HG02759 (cell line): ENCODE measurements around the gene OSBPL3.

Experiments used
- ATAC-seq: cut with Tn5 transposase; IDR thresholded peaks from one replicate; pipeline ENCODE4 v1.9.1; 2021; ENCODE audit warnings: mild to moderate bottlenecking, moderate library complexity; ENCODE audit not compliant: unreplicated experiment

The OSBPL3 gene

GRCh38 chr7:24903559-24903958 lies 76.4 kb downstream of the OSBPL3 start:
- ATAC-seq: no peak

- no peak for ATAC-seq
These were observed 77.0 kb downstream of the OSBPL3 start for GRCh38 chr7:24902931-24903330.

DNA sequence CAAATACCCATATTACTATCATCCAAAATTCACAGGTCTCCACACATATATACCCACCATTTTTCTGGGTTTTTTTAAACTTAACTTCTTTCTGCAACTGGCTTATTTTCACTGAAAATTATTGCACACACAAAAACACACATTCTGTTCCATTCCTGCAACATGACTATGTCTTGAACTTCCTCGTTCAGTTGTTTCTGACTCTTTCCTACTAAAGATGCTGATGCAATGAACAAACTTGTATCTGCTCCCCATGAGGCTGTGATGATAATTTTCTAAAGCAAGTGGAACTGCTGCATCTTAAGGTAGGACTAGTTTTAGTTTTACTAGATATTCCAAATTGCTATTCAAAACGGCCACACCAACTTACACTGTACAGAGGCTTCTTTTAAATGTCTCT lies 77.7 kb downstream of the OSBPL3 start:
- ATAC-seq: no peak

- peak; percentile 64 for ATAC-seq
These were observed 80.1 kb downstream of the OSBPL3 start for GRCh38 chr7:24899905-24900304.

DNA sequence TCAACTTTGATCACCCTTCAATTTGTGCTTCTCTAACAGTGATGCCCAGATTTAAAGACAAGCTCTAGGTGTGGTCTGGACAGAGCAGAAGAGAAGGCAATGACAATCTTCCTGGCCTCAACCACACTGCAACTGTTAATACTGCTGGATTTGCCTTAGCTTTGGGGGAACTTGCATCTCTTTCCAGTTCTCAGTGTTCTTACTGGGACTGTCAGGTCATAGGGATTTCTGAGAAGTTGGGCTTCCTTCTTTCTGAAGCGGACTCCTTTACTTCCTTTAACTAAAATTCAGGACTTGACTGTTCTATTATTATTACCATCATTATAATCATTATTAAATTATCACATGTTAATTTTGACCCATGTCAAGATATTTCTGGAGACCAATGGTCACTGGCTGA lies 80.8 kb downstream of the OSBPL3 start:
- ATAC-seq: no peak

DNA sequence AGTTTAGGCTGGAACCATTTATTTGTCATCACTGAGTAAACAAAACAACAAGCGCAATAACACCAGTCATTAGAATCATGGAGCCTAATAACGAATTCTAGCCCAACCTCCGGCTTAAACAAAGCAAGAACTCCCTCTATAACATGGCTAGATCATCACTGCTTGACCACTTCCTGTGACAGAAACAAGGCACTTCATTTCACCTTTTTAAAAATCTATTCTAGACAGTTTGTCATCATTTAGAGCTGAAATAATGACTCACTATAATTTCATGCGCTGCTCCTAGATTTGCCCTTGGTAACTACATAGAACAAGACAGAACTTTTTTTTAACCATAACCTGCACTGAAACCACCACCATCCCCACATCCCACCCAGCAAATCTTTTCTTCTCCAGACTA lies 81.3 kb downstream of the OSBPL3 start:
- ATAC-seq: peak; percentile 34

- ATAC-seq: peak; percentile 61
These were observed 83.9 kb downstream of the OSBPL3 start for GRCh38 chr7:24896031-24896501.

DNA sequence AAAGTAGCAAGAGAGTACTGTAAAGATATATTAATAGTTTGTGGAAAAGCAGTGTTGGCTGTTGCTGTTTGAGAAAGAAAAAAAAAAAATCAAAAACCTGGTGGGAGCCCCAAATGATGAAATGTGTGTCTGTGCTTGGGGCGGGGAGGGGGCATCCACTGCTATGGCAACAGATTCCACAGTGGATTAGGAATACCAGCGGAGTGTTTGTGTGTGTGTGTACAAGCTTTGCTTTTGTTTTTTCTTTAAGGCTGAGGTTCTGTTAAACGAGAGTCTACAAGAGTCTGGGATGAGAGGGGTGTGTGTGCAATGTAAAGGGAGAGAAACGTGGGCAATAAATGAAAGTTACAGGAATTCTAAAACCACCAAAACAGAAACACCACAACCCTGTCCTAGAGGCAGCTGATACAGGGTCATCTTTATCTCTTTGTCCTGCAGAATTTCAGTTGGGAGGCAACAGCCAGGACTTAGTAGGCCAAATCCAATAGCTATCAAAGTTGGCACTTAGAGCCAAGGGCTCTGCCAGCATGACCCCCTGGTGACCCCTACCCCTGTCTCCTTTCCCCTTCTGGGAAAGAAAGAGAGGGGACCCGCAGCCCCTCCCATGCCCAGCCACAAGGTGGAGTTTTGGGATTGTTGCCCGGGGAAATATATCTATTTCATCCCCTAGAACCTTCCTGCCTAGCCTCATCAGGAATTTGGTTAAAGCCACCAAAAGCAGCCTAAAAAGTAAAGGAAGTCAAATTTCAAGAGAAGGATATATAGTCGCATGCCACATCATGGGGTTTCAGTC lies 85.4 kb downstream of the OSBPL3 start:
- ATAC-seq: no peak

- ATAC-seq: no peak
These were observed 88.7 kb downstream of the OSBPL3 start for GRCh38 chr7:24891311-24891735.

GRCh38 chr7:24889611-24890010 lies 90.4 kb downstream of the OSBPL3 start:
- ATAC-seq: peak; percentile 48

DNA sequence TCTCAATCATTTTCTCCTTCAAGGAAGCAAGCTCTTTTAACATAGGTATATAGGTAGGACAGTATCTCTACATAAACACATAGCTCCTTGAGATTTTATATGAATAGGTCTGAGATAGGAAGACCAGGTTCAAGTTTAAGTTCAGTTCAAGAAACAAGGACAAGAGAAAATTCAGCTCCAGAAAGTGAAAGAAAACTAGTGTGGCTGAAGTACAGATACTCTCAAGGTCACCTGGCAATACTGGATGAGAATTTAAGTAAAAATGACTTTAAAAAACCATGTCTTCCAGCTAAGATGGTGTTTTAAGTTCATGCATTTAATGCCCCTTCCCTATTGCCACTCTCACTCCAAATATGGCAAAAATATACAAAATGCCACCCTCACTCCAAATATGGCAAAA lies 91.3 kb downstream of the OSBPL3 start:
- no peak for ATAC-seq

- ATAC-seq: no peak
These were observed 94.3 kb downstream of the OSBPL3 start for GRCh38 chr7:24885716-24886115.

- ATAC-seq: no peak
These were observed 94.7 kb downstream of the OSBPL3 start for GRCh38 chr7:24885305-24885704.

- ATAC-seq: no peak
These were observed 95.6 kb downstream of the OSBPL3 start for GRCh38 chr7:24884401-24884800.

- no peak for ATAC-seq
These were observed 96.4 kb downstream of the OSBPL3 start for GRCh38 chr7:24883622-24884013.

DNA sequence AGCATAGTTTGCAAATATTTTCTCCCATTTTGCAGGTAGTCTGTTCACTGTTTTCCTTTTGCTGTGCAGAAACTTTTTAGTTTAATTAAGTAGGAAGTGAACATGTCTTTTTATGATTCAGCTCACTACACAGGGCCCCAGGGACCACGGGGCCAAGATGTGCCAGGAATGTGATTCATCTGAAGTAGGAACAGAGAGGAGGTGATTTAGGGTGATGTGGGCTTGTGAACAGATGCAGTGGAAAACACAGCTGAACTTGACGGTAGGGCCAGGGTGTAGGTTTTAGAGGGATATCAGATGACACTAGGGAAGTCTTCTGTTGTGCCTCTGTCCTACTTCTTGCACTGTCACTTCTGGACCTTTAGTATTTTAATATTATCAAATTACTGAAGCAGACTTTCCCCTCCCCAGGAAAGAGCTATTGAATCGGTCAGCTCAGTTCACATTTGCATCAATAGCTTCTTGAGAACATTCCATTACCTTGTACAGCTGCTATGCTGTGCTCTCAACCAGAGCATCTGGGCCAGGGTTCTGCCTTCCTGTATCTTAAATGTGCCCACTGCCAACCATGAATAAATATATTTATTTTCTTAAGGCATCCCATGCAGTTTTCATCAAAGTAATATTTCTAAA lies 96.9 kb downstream of the OSBPL3 start:
- no peak for ATAC-seq

DNA sequence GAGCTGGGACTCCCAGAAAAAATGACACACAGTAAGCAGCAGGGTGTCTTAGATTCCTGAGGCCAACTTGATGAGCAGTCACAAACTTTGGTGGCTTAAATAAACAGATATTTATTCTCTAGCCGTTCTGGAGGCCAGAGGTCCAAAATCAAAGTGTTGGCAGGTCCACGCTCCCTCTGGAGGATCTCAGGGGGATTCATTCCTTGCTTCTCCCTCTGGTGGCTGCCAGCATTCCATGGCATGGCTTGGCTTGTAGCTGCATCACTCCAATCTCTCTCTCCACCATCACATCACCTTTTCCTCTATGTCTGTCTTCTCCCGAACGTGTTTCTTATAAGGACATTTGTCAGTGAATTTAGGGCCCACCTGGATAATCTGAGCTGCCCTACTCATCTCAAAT lies 98.4 kb downstream of the OSBPL3 start:
- no peak for ATAC-seq

- no peak for ATAC-seq
These were observed 99.1 kb downstream of the OSBPL3 start for GRCh38 chr7:24880886-24881285.

GRCh38 chr7:24879291-24879690 lies 100.7 kb downstream of the OSBPL3 start:
- ATAC-seq: no peak

GRCh38 chr7:24877790-24878311 lies 102.1 kb downstream of the OSBPL3 start:
- ATAC-seq: peak; percentile 97

- no peak for ATAC-seq
These were observed 105.2 kb downstream of the OSBPL3 start for GRCh38 chr7:24874791-24875190.

DNA sequence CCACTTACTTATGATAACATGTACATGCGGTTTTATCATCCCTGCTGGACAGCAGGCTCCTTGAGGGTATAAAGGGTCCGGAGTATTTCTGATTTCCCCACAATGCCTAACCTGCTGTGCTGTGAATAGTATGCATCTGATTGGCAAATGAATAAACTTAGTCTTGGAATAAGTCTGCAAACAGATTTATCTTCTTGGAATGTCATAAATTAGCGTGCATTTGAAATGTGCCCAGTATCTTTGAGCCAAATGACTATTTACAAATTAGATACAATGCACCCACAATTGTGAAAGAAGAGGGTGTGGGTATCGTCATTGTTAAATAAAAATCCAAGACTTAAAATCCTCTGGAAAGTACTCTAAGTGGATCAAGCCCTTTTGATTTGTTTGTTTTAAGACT lies 106.0 kb downstream of the OSBPL3 start:
- no peak for ATAC-seq
